HG03378 (cell line): ENCODE data around the gene DNHD1.

Experiments
- ATAC-seq: cut with Tn5 transposase; IDR thresholded peaks from one replicate; pipeline ENCODE4 v1.9.1; 2021; ENCODE audit warnings: mild to moderate bottlenecking, moderate library complexity; ENCODE audit not compliant: unreplicated experiment

DNHD1 gene

DNA sequence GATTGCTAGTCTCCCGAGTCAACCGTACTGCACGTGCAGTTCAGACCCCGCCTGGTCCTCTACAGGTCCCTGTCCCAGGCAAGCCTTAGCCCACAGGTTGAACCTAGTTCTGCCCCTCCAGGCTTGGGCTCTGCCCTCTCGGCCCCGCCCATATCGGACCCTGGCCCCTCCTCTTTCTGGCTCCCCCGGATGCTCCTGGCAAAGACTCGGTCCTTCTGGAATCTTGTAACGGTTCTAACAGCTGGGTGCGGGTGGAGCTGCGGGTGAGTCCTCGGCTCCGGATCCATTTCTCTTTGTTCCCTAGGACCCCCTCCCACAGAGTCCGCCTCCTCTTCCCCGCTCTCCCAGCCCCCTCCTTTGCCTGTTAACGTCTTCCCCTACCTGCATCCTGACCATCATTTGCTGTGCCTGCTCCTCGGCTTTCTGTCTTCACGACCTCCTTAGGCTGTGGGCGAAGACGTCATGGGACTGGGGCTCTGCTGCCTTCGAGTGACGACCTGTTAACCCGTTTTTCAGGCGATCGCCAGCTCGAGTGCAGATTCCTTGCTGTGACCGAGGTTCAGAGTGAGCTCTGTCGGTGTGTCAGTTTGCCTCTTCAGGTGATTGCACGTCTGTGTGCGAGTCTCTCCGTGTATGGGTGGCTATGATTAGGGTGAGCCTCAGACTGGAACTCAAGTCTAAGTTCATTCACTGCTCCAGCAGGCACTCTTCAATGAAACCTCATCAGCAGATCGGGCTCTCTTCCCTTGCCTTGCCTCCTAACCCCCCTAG, at the start of gene DNHD1:
Gene DNHD1, plus strand, starts transcription at position 212 of the 771 bp plus-strand sequence. CDS start 936 bp downstream, outside the sequence.
- no peak for ATAC-seq

GRCh38 chr11:6448574-6448973, 48.5 kb upstream of the DNHD1 start:
- ATAC-seq = no peak

- ATAC-seq = no peak
These were observed 44.9 kb upstream of the DNHD1 start for GRCh38 chr11:6452219-6452618.

DNA sequence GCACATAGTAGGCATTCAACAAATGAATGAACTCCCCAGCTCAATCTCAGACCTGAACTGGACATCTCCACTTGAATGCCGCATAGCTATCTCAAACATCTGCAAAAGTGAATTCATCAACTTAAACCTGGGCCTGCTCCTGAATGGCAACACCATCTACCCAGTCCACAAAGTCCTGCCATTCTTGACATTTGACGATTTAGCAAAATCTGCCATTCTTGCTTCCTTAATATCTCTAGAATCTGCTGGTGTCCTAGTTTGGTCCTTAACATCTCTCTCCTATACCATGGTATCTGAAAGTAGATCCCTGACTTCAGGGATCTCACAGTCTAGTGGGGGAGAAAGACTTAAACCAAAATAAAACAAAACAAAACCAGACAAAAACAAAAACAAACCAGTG, 43.9 kb upstream of the DNHD1 start:
- ATAC-seq = no peak

DNA sequence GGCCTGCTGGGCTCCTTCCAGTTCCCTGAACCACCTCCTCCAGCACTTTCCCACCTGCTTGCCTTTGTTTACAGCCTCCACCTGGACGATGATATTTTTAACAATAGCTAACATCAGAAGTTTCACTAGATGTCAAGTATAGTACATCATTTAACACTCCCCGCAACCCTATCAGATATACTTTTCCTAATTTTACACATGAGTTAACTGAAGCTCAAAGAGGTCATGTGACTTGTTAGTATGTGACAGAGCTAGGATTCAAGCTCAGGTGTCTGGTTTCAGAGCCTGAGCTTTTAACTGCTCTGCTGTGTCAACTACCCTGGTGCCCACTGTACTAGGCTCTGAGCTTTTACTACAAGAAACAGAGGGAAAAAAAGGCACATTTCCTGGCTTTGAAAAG, 42.0 kb upstream of the DNHD1 start:
- ATAC-seq = no peak

DNA sequence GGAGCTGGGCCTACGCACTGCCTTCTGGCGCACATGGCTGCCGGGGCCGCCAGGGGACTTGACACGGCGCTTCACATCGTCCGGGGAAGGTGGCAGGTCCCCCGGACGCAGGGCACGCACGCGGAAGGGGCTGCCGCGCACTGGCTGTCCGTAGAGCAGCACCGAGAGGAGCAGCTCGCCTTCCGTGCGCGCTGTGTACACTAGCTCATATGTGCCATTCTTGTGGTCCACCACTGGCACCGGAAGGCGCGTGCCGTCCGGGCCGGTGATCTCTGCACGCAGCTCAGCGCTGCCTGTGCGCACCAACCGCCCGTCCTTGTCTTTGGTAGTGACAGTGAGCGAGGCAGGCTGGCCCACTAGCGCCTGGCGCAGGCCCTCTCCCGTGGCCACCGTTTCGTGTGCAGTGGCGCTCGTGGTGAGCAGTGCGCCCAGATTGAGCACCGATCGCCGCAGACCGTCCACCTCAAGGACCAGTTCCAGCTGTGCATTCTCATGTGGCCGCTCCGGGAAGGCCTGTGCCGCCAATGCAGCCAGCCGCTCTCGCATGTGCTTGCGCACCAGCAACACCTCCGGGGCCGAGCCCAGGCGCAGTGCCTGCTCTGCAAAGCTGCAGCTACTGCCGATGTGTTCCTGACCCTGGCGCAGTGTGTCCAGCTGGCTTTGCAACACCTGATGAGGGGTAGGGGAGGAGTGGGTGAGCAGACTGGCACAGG, 40.6 kb upstream of the DNHD1 start:
- ATAC-seq = no peak

GRCh38 chr11:6457581-6458320, 39.3 kb upstream of the DNHD1 start:
- ATAC-seq = no peak

DNA sequence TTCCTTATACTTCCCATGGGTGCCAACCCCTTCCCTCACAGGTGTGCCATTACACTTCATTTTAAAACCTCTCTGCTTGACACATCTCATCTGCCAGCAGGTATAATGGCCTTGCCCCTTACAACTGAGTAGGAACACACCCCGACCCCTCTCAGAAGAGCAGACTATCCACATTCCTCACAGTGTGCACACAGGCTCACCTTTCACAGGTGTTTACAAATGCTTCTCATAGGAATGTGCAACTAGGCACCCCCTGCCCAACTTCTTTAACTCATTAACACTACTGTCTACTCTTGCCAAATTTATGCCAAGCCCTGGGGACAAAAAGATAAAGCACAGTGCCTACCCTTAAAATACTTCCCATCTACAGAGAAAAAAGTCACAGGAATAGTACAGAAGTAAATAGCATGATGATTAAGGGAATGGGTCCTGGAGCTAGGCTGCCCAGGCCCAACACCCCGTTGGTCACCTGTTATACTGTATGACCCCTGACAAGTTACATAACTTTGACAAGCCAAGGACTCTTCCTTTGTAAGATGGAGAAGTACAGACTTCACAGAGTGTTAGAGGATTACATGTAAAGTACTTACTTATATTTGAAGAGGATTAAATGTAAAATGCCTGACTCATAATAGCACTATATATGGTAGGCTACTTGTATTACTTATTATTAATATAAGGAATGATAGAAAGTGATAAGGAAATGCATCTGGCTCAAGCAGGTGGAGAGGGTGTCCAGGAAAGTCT, 38.6 kb upstream of the DNHD1 start:
- no peak for ATAC-seq

GRCh38 chr11:6459099-6459450, 38.0 kb upstream of the DNHD1 start:
- no peak for ATAC-seq

GRCh38 chr11:6468712-6469495, 28.2 kb upstream of the DNHD1 start:
- ATAC-seq = peak; percentile 82

- no peak for ATAC-seq
These were observed 27.5 kb upstream of the DNHD1 start for GRCh38 chr11:6469599-6469998.

GRCh38 chr11:6472934-6473333, 24.1 kb upstream of the DNHD1 start:
- ATAC-seq = no peak

- ATAC-seq = peak; percentile 29
These were observed 23.3 kb upstream of the DNHD1 start, which contains the start of gene TRIM3 for GRCh38 chr11:6473451-6474412. TRIM3 (minus strand) TSS chr11:6473941; CDS start chr11:6465695, 8,246 bp downstream.

- ATAC-seq = no peak
These were observed 22.7 kb upstream of the DNHD1 start for GRCh38 chr11:6474413-6474792.

DNA sequence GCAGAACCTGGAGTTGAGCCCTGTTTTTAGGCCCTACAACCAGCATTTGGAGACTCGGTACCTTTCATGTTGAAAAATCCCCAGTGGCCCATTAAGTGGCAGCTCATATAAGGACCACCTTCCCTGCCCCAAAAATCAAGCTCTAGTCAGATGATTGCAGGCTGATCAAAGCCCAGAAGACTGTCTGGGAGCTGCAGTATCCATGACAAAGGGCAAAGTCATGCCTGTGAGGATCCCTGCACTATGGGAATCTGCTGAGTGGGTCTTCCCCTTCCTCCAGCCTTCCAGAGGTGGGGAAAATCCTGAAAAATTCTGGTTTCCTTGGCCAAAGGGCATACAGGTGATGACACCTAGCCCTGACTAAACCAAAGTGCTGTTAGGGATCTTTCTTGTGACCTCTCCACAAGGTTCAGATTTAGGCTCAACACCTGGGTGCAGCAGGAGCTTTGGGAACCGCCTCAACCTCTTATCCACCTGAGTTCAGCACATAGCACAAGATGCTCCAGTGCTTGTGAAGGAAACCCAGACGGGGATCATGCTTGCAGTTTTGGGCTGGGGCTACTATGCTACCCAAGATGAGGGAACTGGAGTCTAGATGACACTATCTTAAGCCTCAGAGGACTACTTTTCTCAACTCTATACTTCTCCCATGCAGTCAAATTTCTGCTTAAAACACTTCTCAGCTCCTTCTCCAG, 22.1 kb upstream of the DNHD1 start:
- no peak for ATAC-seq

GRCh38 chr11:6475936-6476335, 21.1 kb upstream of the DNHD1 start:
- ATAC-seq = no peak

- no peak for ATAC-seq
These were observed 20.5 kb upstream of the DNHD1 start for GRCh38 chr11:6476571-6476970.

GRCh38 chr11:6480299-6480914, 16.7 kb upstream of the DNHD1 start:
- no peak for ATAC-seq
